SK-N-SH treated with all-trans-retinoic acid at 6 μM for 48 hours (cell line): Measurements from ENCODE around the gene UBASH3B.

Experiments
- ATAC-seq: fragments of 200-7000 bp; cut with Tn5 transposase; 3 replicates; pipeline ENCODE4 v1.9.1; 2020; ENCODE audit warnings: mild to moderate bottlenecking, moderate library complexity
- ARNTL ChIP-seq: fragments of 450-650 bp; formaldehyde crosslinking; IDR thresholded peaks from 2 replicates; pipeline ENCODE4 v1.5.0; 2020; ENCODE audit warnings: low read depth, mild to moderate bottlenecking, moderate library complexity, borderline replicate concordance
- BACH2 ChIP-seq: fragments of 250-450 bp; sonication (Bioruptor Pico); IDR thresholded peaks from 2 replicates; pipeline ENCODE4 v1.9.0; 2021; ENCODE audit warnings: mild to moderate bottlenecking, borderline replicate concordance
- CREB5 ChIP-seq: fragments of 250-450 bp; sonication (Bioruptor Pico); IDR thresholded peaks from 2 replicates; pipeline ENCODE4 v1.5.1; 2020; ENCODE audit warnings: low read depth, mild to moderate bottlenecking, moderate library complexity
- ESRRG ChIP-seq: fragments of 250-450 bp; sonication (Bioruptor Pico); IDR thresholded peaks from 2 replicates; pipeline ENCODE4 v1.6.1; 2021; ENCODE audit warnings: mild to moderate bottlenecking
- GLIS3 ChIP-seq: fragments of 250-450 bp; sonication (Bioruptor Pico); IDR thresholded peaks from 2 replicates; pipeline ENCODE4 v1.5.0; 2020; ENCODE audit warnings: mild to moderate bottlenecking, moderate library complexity
- ISL1 ChIP-seq: fragments of 250-450 bp; sonication (Bioruptor Pico); IDR thresholded peaks from 2 replicates; pipeline ENCODE4 v2.1.2; 2022; ENCODE audit warnings: mild to moderate bottlenecking, moderate library complexity
- OSR1 ChIP-seq: fragments of 250-450 bp; sonication (Bioruptor Pico); IDR thresholded peaks from 2 replicates; pipeline ENCODE4 v1.8.0; 2022; ENCODE audit warnings: moderate library complexity, mild to moderate bottlenecking, inconsistent platforms
- PPARA ChIP-seq: fragments of 250-450 bp; sonication (Bioruptor Pico); IDR thresholded peaks from 2 replicates; pipeline ENCODE4 v1.5.0; 2020; ENCODE audit warnings: mild to moderate bottlenecking, borderline replicate concordance
- RARB ChIP-seq: fragments of 250-450 bp; sonication (Bioruptor Pico); IDR thresholded peaks from 2 replicates; pipeline ENCODE4 v1.8.0; 2021; ENCODE audit warnings: mild to moderate bottlenecking, moderate library complexity
- SNAI2 ChIP-seq: fragments of 250-450 bp; sonication (Bioruptor Pico); IDR thresholded peaks from 2 replicates; pipeline ENCODE4 v1.5.0; 2020; ENCODE audit warnings: mild to moderate bottlenecking, moderate library complexity
- TCF4 ChIP-seq: fragments of 250-450 bp; sonication (Bioruptor Pico); IDR thresholded peaks from 2 replicates; pipeline ENCODE4 v1.8.0; 2021; ENCODE audit warnings: mild to moderate bottlenecking, moderate library complexity, borderline replicate concordance
- TOX ChIP-seq: fragments of 250-450 bp; sonication (Bioruptor Pico); IDR thresholded peaks from 2 replicates; pipeline ENCODE4 v1.8.0; 2021; ENCODE audit warnings: mild to moderate bottlenecking, moderate library complexity, borderline replicate concordance
- TSHZ2 ChIP-seq: fragments of 250-450 bp; sonication (Bioruptor Pico); IDR thresholded peaks from 2 replicates; pipeline ENCODE4 v1.5.0; 2020; ENCODE audit warnings: mild to moderate bottlenecking, moderate library complexity
- ZC3H10 ChIP-seq: fragments of 250-450 bp; sonication (Bioruptor Pico); IDR thresholded peaks from 2 replicates; pipeline ENCODE4 v1.5.1; 2021; ENCODE audit warnings: mild to moderate bottlenecking, moderate library complexity
- ZFP30 ChIP-seq: fragments of 450-650 bp; formaldehyde crosslinking; IDR thresholded peaks from 2 replicates; pipeline ENCODE4 v1.5.0; 2022; ENCODE audit warnings: mild to moderate bottlenecking, moderate library complexity
- ZNF565 ChIP-seq: fragments of 450-650 bp; formaldehyde crosslinking; conservative IDR thresholded peaks from 2 replicates; pipeline ENCODE4 v1.5.0; 2020; ENCODE audit warnings: low read depth, mild to moderate bottlenecking, moderate library complexity
- ZNF70 ChIP-seq: fragments of 450-650 bp; formaldehyde crosslinking; IDR thresholded peaks from 2 replicates; pipeline ENCODE4 v1.5.0; 2020; ENCODE audit warnings: mild to moderate bottlenecking, moderate library complexity
- ZNF8 ChIP-seq: fragments of 450-650 bp; formaldehyde crosslinking; IDR thresholded peaks from 2 replicates; pipeline ENCODE4 v1.5.0; 2020; ENCODE audit warnings: mild to moderate bottlenecking, moderate library complexity
- TF ChIP-seq, protein P1 (sequence below): fragments of 250-450 bp; sonication (Bioruptor Pico); IDR thresholded peaks from 2 replicates; pipeline ENCODE4 v1.8.0; 2021; ENCODE audit warnings: low read depth, mild to moderate bottlenecking, moderate library complexity, borderline replicate concordance
- TF ChIP-seq, protein P2 (sequence below): fragments of 250-450 bp; sonication (Bioruptor Pico); IDR thresholded peaks from 2 replicates; pipeline ENCODE4 v1.5.1; 2021; ENCODE audit warnings: mild to moderate bottlenecking, moderate library complexity

UBASH3B gene

DNA sequence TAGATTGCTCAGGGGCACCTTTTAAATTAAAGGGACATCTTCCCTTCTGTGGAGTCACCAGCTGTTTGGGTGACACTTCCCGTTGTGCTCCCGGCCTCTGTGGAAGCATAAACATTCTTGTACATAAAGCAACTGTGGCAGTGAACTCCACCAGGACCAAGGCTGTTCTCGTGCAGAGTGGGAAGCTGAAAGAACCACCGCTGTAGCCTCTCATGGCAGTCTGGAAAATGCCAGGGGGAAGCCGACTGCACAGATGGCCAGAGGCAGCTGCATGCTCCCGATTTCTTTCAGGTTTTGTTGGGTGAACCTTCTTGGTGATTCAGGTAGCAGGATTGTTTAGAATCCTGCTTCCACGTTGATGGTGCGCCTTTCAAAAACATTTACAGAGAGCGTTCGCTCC, 10.3 kb downstream of the UBASH3B start (continued):
- TF ChIP-seq TSHZ2, result no peak
- no peak for TF ChIP-seq ZNF8 (CRISPR knock-in tag)
- no peak for TF ChIP-seq ZC3H10

- TF ChIP-seq ZFP30 (CRISPR knock-in tag) (no peak), ZNF565 (CRISPR knock-in tag) (no peak), TOX (no peak), SNAI2 (CRISPR knock-in tag) (no peak), ZNF8 (CRISPR knock-in tag) (no peak), ZC3H10 (no peak), ARNTL (CRISPR knock-in tag) (no peak), GLIS3 (CRISPR knock-in tag) (no peak), PPARA (CRISPR knock-in tag) (no peak), TSHZ2 (no peak), RARB (CRISPR knock-in tag) (no peak), OSR1 (CRISPR knock-in tag) (no peak), ISL1 (CRISPR knock-in tag) (no peak), BACH2 (CRISPR knock-in tag) (no peak), ESRRG (CRISPR knock-in tag) (no peak), CREB5 (CRISPR knock-in tag) (no peak), TCF4 (CRISPR knock-in tag) (no peak), ZNF70 (no peak)
- TF ChIP-seq, protein P1, sequence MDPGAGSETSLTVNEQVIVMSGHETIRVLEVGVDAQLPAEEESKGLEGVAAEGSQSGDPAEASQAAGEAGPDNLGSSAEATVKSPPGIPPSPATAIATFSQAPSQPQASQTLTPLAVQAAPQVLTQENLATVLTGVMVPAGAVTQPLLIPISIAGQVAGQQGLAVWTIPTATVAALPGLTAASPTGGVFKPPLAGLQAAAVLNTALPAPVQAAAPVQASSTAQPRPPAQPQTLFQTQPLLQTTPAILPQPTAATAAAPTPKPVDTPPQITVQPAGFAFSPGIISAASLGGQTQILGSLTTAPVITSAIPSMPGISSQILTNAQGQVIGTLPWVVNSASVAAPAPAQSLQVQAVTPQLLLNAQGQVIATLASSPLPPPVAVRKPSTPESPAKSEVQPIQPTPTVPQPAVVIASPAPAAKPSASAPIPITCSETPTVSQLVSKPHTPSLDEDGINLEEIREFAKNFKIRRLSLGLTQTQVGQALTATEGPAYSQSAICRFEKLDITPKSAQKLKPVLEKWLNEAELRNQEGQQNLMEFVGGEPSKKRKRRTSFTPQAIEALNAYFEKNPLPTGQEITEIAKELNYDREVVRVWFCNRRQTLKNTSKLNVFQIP (CRISPR knock-in tag), result no peak
- TF ChIP-seq, protein P2, sequence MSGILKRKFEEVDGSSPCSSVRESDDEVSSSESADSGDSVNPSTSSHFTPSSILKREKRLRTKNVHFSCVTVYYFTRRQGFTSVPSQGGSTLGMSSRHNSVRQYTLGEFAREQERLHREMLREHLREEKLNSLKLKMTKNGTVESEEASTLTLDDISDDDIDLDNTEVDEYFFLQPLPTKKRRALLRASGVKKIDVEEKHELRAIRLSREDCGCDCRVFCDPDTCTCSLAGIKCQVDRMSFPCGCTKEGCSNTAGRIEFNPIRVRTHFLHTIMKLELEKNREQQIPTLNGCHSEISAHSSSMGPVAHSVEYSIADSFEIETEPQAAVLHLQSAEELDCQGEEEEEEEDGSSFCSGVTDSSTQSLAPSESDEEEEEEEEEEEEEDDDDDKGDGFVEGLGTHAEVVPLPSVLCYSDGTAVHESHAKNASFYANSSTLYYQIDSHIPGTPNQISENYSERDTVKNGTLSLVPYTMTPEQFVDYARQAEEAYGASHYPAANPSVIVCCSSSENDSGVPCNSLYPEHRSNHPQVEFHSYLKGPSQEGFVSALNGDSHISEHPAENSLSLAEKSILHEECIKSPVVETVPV (CRISPR knock-in tag), result no peak
- no peak for ATAC-seq
Measured at GRCh38 chr11:122666743-122667142, 11.2 kb downstream of the UBASH3B start.

- ATAC-seq, result no peak
- TF ChIP-seq ZNF8 (CRISPR knock-in tag), result no peak
- TF ChIP-seq ZNF565 (CRISPR knock-in tag), result no peak
Measured at GRCh38 chr11:122668562-122669090, 13.1 kb downstream of the UBASH3B start.
